HCT116 (cell line): ENCODE data around the gene DOCK1. TPM values are rescaled to one million over a fixed set of nuclear protein-coding genes. Genes with fewer than 3 reads are reported as not detected.

Experiments used
- ATAC-seq: fragments of 200-7000 bp; cut with Tn5 transposase; 2 replicates; pipeline ENCODE4 v1.9.1; 2020; ENCODE audit warnings: mild to moderate bottlenecking, moderate library complexity
- BruUV-seq: library from RNA; stranded (reverse); fragments of 400-500 nt; replicated peaks from 2 replicates; lab custom pipeline; 2021; lab: Mats Ljungman, UMichigan
- CTCF ChIA-PET: fragments of 300-600 bp; sonication (Branson Sonifier 250); formaldehyde crosslinking; loops from one replicate; lab custom pipeline; 2021; ENCODE audit warnings: antibody characterized with exemption; lab: Charles Lee
- POLR2A ChIA-PET: fragments of 300-600, 350-600 bp; sonication (Branson Sonifier 250); formaldehyde crosslinking; loops from one replicate; lab custom pipeline; 2021; ENCODE audit warnings: antibody characterized with exemption; lab: Charles Lee
- RAD21 ChIA-PET, 2 experiments: fragments of 300-600 bp; sonication (Branson Sonifier 250); formaldehyde crosslinking; loops; one replicate each; lab custom pipeline; 2023; ENCODE audit warnings: low total read pairs in 2 of 2; ENCODE audit not compliant: uncharacterized antibody in 2 of 2, unreplicated experiment in 2 of 2, low non-redundant PET in 1 of 2; lab: Charles Lee
- DNase-seq: peaks from one replicate; pipeline ENCODE4 v3.0.0-alpha.2; 2010; ENCODE audit warnings: low read depth, low spot score
- H2AFZ ChIP-seq: fragments of 200-600 bp; shearing (Covaris generic), sonication (generic); 2 replicates; pipeline ENCODE4 v1.6.1; 2017; ENCODE audit warnings: low read depth, mixed run types, mixed read lengths, antibody characterized with exemption, low read length; ENCODE audit not compliant: poor library complexity, severe bottlenecking
- H3K27ac ChIP-seq: 2 replicates; pipeline ENCODE4 v1.5.1; 2012; ENCODE audit warnings: low read depth, low read length
- H3K27me3 ChIP-seq: fragments of 200-600 bp; sonication (generic); 2 replicates; pipeline ENCODE4 v1.6.1; 2016; ENCODE audit warnings: mixed run types, low read length, mixed read lengths; ENCODE audit not compliant: insufficient read depth
- H3K36me3 ChIP-seq, 2 experiments: fragments of 200-500 bp in 1 of 2; fragments of 200-600 bp in 1 of 2; sonication (Bioruptor generic) in 1 of 2; sonication (generic) in 1 of 2; 2 replicates each; pipeline versions ENCODE4 v1.5.1 to v1.6.1; 2014 to 2016; ENCODE audit warnings: low read length in 2 of 2, inconsistent platforms in 1 of 2, mixed read lengths in 1 of 2, mixed run types in 1 of 2; ENCODE audit not compliant: insufficient read depth in 2 of 2, control insufficient read depth in 1 of 2
- H3K4me1 ChIP-seq, 2 experiments: fragments of 200-600 bp in 1 of 2; sonication (generic) in 1 of 2; 2 replicates each; pipeline versions ENCODE4 v1.5.1 to v1.6.1; 2012 to 2017; ENCODE audit warnings: low read length in 2 of 2, inconsistent platforms in 1 of 2, mild to moderate bottlenecking in 1 of 2, mixed read lengths in 1 of 2, mixed run types in 1 of 2, moderate library complexity in 1 of 2; ENCODE audit not compliant: insufficient read depth in 2 of 2, control insufficient read depth in 1 of 2
- H3K4me2 ChIP-seq: fragments of 200-600 bp; sonication (generic); 2 replicates; pipeline ENCODE4 v1.6.1; 2017; ENCODE audit warnings: mixed run types, low read length, mixed read lengths
- H3K4me3 ChIP-seq, 2 experiments: fragments of 200-600 bp in 1 of 2; sonication (generic) in 1 of 2; replicated peaks in 1 of 2; 2 replicates each; pipeline ENCODE4 v1.5.1; 2011 to 2016; ENCODE audit warnings: low read length in 2 of 2, control low read depth in 1 of 2, low read depth in 1 of 2, mild to moderate bottlenecking in 1 of 2, mixed read lengths in 1 of 2, mixed run types in 1 of 2
- H3K79me2 ChIP-seq: fragments of 200-600 bp; sonication (generic); 2 replicates; pipeline ENCODE4 v1.6.1; 2017; ENCODE audit warnings: mild to moderate bottlenecking, mixed run types, low read length, moderate library complexity, mixed read lengths; ENCODE audit not compliant: insufficient read depth
- H3K9ac ChIP-seq: fragments of 200-600 bp; sonication (generic); 2 replicates; pipeline ENCODE4 v1.6.1; 2016; ENCODE audit warnings: low read length, mixed read lengths
- H3K9me2 ChIP-seq: fragments of 200-600 bp; sonication (generic), shearing (Covaris generic); 2 replicates; pipeline ENCODE4 v1.6.1; 2017; ENCODE audit warnings: mixed run types, mild to moderate bottlenecking, moderate library complexity; ENCODE audit not compliant: insufficient read depth
- H3K9me3 ChIP-seq, 2 experiments: fragments of 200-500 bp in 1 of 2; fragments of 200-600 bp in 1 of 2; sonication (Bioruptor generic) in 1 of 2; sonication (generic) in 1 of 2; 2 replicates each; pipeline ENCODE4 v1.6.1; 2014 to 2017; ENCODE audit warnings: low read length in 2 of 2, mixed read lengths in 2 of 2, inconsistent platforms in 1 of 2, low read depth in 1 of 2, mild to moderate bottlenecking in 1 of 2, mixed run types in 1 of 2, moderate library complexity in 1 of 2; ENCODE audit not compliant: control insufficient read depth in 1 of 2, insufficient read depth in 1 of 2
- H4K20me1 ChIP-seq: fragments of 200-600 bp; sonication (generic), shearing (Covaris generic); 2 replicates; pipeline ENCODE4 v1.6.1; 2017; ENCODE audit warnings: mixed run types, mild to moderate bottlenecking, moderate library complexity; ENCODE audit not compliant: insufficient read depth
- RAD21 ChIP-seq: IDR thresholded peaks from 2 replicates; pipeline ENCODE4 v1.6.1; 2012; ENCODE audit warnings: low read depth, mild to moderate bottlenecking
- REST ChIP-seq: IDR thresholded peaks from 2 replicates; pipeline ENCODE4 v1.6.1; 2012; ENCODE audit warnings: low read depth
- SP1 ChIP-seq: IDR thresholded peaks from 2 replicates; pipeline ENCODE4 v1.6.1; 2012; ENCODE audit warnings: low read depth
- SRF ChIP-seq: IDR thresholded peaks from 2 replicates; pipeline ENCODE4 v1.6.1; 2012; ENCODE audit warnings: low read depth
- ZFX ChIP-seq: fragments of 450-650 bp; IDR thresholded peaks from 2 replicates; pipeline ENCODE4 v1.6.1; 2017
- ZNF274 ChIP-seq: fragments of 200-500 bp; sonication (Bioruptor generic); IDR thresholded peaks from 2 replicates; pipeline ENCODE4 v1.6.1; 2014; ENCODE audit warnings: mild to moderate bottlenecking, low read depth, low read length, inconsistent platforms
- intact Hi-C: fragments of 100-400 bp; cut with micrococcal nuclease; formaldehyde crosslinking; loops from 2 replicates; pipeline ENCODE4 v1.10.0; 2022
- total RNA-seq: library from RNA; stranded (reverse); gene quantifications from one replicate; pipeline ENCODE4 v1.2.1, GENCODE V29; 2021; ENCODE audit not compliant: unreplicated experiment
- TF ChIP-seq, protein P1 (sequence below): IDR thresholded peaks from 2 replicates; pipeline ENCODE4 v1.6.1; 2012
- TF ChIP-seq, protein P2 (sequence below): IDR thresholded peaks from 2 replicates; pipeline ENCODE4 v1.6.1; 2012

Gene DOCK1
- total RNA-seq, 1 experiment from 2014 or later = 46.5 TPM

DNA sequence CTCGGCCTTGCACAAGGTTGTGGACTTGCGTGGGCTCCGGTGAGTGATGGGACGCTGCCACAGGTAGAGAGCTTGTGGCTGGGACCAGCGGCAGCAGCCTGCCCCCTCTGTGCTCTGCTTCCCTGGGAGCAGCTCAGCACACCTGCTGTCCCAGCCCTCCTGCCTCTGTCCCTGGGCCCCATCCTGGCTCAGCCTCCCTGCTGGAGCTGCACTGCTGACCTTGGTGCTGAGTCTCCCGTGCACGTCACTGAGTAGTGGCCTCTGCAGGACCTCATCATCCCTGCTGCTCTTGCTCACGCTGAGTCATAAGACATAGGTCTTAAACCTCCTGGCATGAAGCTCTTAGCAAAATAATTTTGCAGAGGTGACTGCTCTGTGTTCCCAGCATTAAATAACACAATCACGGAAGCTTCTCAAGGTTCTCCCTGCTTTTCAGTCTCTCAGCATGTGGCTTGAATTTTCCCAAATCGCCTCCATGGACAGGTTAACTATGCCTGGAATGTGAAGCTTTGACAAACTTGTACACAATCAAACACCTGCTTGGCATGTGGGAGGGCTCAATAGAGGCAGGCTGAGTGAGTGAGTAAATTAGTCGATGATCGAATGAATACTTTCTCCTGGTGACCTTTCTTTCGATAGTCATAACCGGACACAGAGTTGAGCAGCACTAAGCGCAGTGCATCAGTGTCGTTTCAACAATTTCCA is 580.1 kb downstream of the DOCK1 start:
- Histone ChIP-seq H3K27ac (no peak overlapping the region), H4K20me1 (no peaks in the 10 kb centered on the region), H3K9ac (no peak overlapping the region), H3K79me2 (no peaks in the 10 kb centered on the region), H3K4me3 (no peak overlapping the region), H3K36me3 (no peaks in the 10 kb centered on the region), H3K4me2 (no peak overlapping the region), H3K9me3 (no peaks in the 10 kb centered on the region), H3K9me2 (no peaks in the 10 kb centered on the region), H3K4me1 (no peaks in the 10 kb centered on the region), H2AFZ (no peak overlapping the region), H3K27me3 (peaks cover 71% of the 10 kb centered on the region)
- DNase-seq = no peak
- ChIA-PET RAD21 (no interaction called here), CTCF (no interaction called here), POLR2A (no interaction called here)
- intact Hi-C loops = no loop called here
- peak; percentile 75 for ATAC-seq
- TF ChIP-seq, protein P1, sequence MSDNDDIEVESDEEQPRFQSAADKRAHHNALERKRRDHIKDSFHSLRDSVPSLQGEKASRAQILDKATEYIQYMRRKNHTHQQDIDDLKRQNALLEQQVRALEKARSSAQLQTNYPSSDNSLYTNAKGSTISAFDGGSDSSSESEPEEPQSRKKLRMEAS = no peak
- TF ChIP-seq REST (peak; percentile 36), SP1 (no peak), ZFX (no peak), SRF (no peak), ZNF274 (no peak), RAD21 (no peak)
- TF ChIP-seq, protein P2, sequence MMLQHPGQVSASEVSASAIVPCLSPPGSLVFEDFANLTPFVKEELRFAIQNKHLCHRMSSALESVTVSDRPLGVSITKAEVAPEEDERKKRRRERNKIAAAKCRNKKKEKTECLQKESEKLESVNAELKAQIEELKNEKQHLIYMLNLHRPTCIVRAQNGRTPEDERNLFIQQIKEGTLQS = no peak
- BruUV-seq = no TSS peak
